ENCODE measurements around the gene ZNF808.
"Not testable (repeated sequence)": the region's sequence is repeated elsewhere in the genome, so short reads cannot be mapped to it uniquely, and the experiment has no call there.

Gene ZNF808

GRCh38 chr19:52592301-52592700, 64.8 kb downstream of the ZNF808 start:
- Histone ChIP-seq H3K9me3 (replicated peaks in 1 of 2; ENCODE audit: control insufficient read depth in 2 of 2, insufficient read depth in 1 of 2, low read depth in 1 of 2, low read length in 2 of 2) (peaks cover 4 to 33% of the 10 kb centered on the region in 2 donors), H2AK5ac (ENCODE audit: low read depth, low read length) (no peak overlapping the region), H3K27me3 (ENCODE audit: control insufficient read depth in 3 of 3, insufficient read depth in 3 of 3, low read depth in 1 of 3, low read length in 3 of 3) (no peaks in the 10 kb centered on the region), H4K91ac (ENCODE audit: low read depth, low read length, poor library complexity) (no peak overlapping the region), H3K14ac (ENCODE audit: low read length) (no peak overlapping the region), H3K4me2 (ENCODE audit: insufficient read depth, low read length, poor library complexity, severe bottlenecking) (no peak overlapping the region), H3K9ac (ENCODE audit: low read depth, low read length, poor library complexity) (no peak overlapping the region), H3K23ac (ENCODE audit: low read depth, low read length, poor library complexity) (no peak overlapping the region), H2AFZ (ENCODE audit: low read length) (no peak overlapping the region), H3K79me1 (ENCODE audit: low read depth, low read length) (peaks cover 1% of the 10 kb centered on the region), H3K18ac (ENCODE audit: low read length) (no peak overlapping the region), H3K4ac (ENCODE audit: low read length) (no peak overlapping the region), H2BK12ac (ENCODE audit: low read length) (no peak overlapping the region), H3K27ac (replicated peaks; ENCODE audit: low read length) (no peak overlapping the region), H4K8ac (ENCODE audit: low read depth, low read length) (no peak overlapping the region), H2BK120ac (ENCODE audit: low read depth, low read length) (no peak overlapping the region), H3K4me1 (ENCODE audit: control insufficient read depth in 2 of 2, insufficient read depth in 1 of 2, low read depth in 1 of 2, low read length in 2 of 2) (no peaks in the 10 kb centered on the region), H2BK5ac (ENCODE audit: low read length) (no peak overlapping the region), H2BK15ac (ENCODE audit: low read length) (no peak overlapping the region), H3K36me3 (replicated peaks in 1 of 2; ENCODE audit: control insufficient read depth in 2 of 2, insufficient read depth in 2 of 2, low read length in 2 of 2) (peaks cover 16 to 62% of the 10 kb centered on the region in 2 donors), H3K4me3 (ENCODE audit: low read length in 2 of 2) (no peak overlapping the region)
- DNase-seq (ENCODE audit: low spot score), result no peak
- WGBS, 2 donors (ENCODE audit: extremely low coverage in 2 of 2, insufficient read length in 2 of 2, insufficient replicate concordance in 1 of 2), result no CpG with 5 or more reads among the region's 3 CpGs

GRCh38 chr19:52593441-52593840, 66.0 kb downstream of the ZNF808 start:
- H3K18ac ChIP-seq (ENCODE audit: low read length); H3K27me3 ChIP-seq (ENCODE audit: control insufficient read depth in 3 of 3, insufficient read depth in 3 of 3, low read depth in 1 of 3, low read length in 3 of 3); H3K14ac ChIP-seq (ENCODE audit: low read length); H2BK5ac ChIP-seq (ENCODE audit: low read length); H3K4ac ChIP-seq (ENCODE audit: low read length); H3K4me2 ChIP-seq (ENCODE audit: insufficient read depth, low read length, poor library complexity, severe bottlenecking); H3K79me1 ChIP-seq (ENCODE audit: low read depth, low read length); H3K9ac ChIP-seq (ENCODE audit: low read depth, low read length, poor library complexity); H2AK5ac ChIP-seq (ENCODE audit: low read depth, low read length); H2BK12ac ChIP-seq (ENCODE audit: low read length); H4K91ac ChIP-seq (ENCODE audit: low read depth, low read length, poor library complexity); H2BK120ac ChIP-seq (ENCODE audit: low read depth, low read length); H3K27ac ChIP-seq (replicated peaks; ENCODE audit: low read length); DNase-seq (ENCODE audit: low spot score); H2BK15ac ChIP-seq (ENCODE audit: low read length); H3K23ac ChIP-seq (ENCODE audit: low read depth, low read length, poor library complexity); H2AFZ ChIP-seq (ENCODE audit: low read length); H3K4me3 ChIP-seq (ENCODE audit: low read length in 2 of 2); H4K8ac ChIP-seq (ENCODE audit: low read depth, low read length); H3K4me1 ChIP-seq (ENCODE audit: control insufficient read depth in 2 of 2, insufficient read depth in 1 of 2, low read depth in 1 of 2, low read length in 2 of 2): not testable (repeated sequence)
- peaks cover 16 to 61% of the 10 kb centered on the region in 2 donors for H3K36me3 ChIP-seq (replicated peaks in 1 of 2; ENCODE audit: control insufficient read depth in 2 of 2, insufficient read depth in 2 of 2, low read length in 2 of 2)
- H3K9me3 ChIP-seq (replicated peaks in 1 of 2; ENCODE audit: control insufficient read depth in 2 of 2, insufficient read depth in 1 of 2, low read depth in 1 of 2, low read length in 2 of 2), result peaks cover 7 to 35% of the 10 kb centered on the region in 2 donors
- no CpG with 5 or more reads among the region's 25 CpGs for WGBS, 2 donors (ENCODE audit: extremely low coverage in 2 of 2, insufficient read length in 2 of 2, insufficient replicate concordance in 1 of 2)

- H3K18ac ChIP-seq (ENCODE audit: low read length), result no peak overlapping the region
- H2AFZ ChIP-seq (ENCODE audit: low read length), result no peak overlapping the region
- no peaks in the 10 kb centered on the region for H3K27me3 ChIP-seq (ENCODE audit: control insufficient read depth in 3 of 3, insufficient read depth in 3 of 3, low read depth in 1 of 3, low read length in 3 of 3)
- no peak for DNase-seq (ENCODE audit: low spot score)
- no peak overlapping the region for H3K9ac ChIP-seq (ENCODE audit: low read depth, low read length, poor library complexity)
- no peak overlapping the region for H4K91ac ChIP-seq (ENCODE audit: low read depth, low read length, poor library complexity)
- no peak overlapping the region for H3K4ac ChIP-seq (ENCODE audit: low read length)
- no peaks in the 10 kb centered on the region for H3K79me1 ChIP-seq (ENCODE audit: low read depth, low read length)
- no peak overlapping the region for H3K27ac ChIP-seq (replicated peaks; ENCODE audit: low read length)
- H3K4me3 ChIP-seq (ENCODE audit: low read length in 2 of 2), result no peak overlapping the region
- WGBS, 2 donors (ENCODE audit: extremely low coverage in 2 of 2, insufficient read length in 2 of 2, insufficient replicate concordance in 1 of 2), result no CpG with 5 or more reads among the region's 3 CpGs
- H3K9me3 ChIP-seq (replicated peaks in 1 of 2; ENCODE audit: control insufficient read depth in 2 of 2, insufficient read depth in 1 of 2, low read depth in 1 of 2, low read length in 2 of 2), result peaks cover 7 to 39% of the 10 kb centered on the region in 2 donors
- no peak overlapping the region for H2BK120ac ChIP-seq (ENCODE audit: low read depth, low read length)
- H3K23ac ChIP-seq (ENCODE audit: low read depth, low read length, poor library complexity), result no peak overlapping the region
- no peak overlapping the region for H2BK5ac ChIP-seq (ENCODE audit: low read length)
- H3K36me3 ChIP-seq (replicated peaks in 1 of 2; ENCODE audit: control insufficient read depth in 2 of 2, insufficient read depth in 2 of 2, low read length in 2 of 2), result peaks cover 13 to 34% of the 10 kb centered on the region in 2 donors
- peaks cover 0 to 5% of the 10 kb centered on the region in 2 donors for H3K4me1 ChIP-seq (ENCODE audit: control insufficient read depth in 2 of 2, insufficient read depth in 1 of 2, low read depth in 1 of 2, low read length in 2 of 2)
- H3K4me2 ChIP-seq (ENCODE audit: insufficient read depth, low read length, poor library complexity, severe bottlenecking), result no peak overlapping the region
- H2AK5ac ChIP-seq (ENCODE audit: low read depth, low read length), result no peak overlapping the region
- no peak overlapping the region for H3K14ac ChIP-seq (ENCODE audit: low read length)
- H2BK12ac ChIP-seq (ENCODE audit: low read length), result no peak overlapping the region
- H2BK15ac ChIP-seq (ENCODE audit: low read length), result no peak overlapping the region
- H4K8ac ChIP-seq (ENCODE audit: low read depth, low read length), result no peak overlapping the region
Observed at GRCh38 chr19:52599241-52599640, 71.8 kb downstream of the ZNF808 start.

- no CpG with 5 or more reads among the region's 15 CpGs for WGBS, 2 donors (ENCODE audit: extremely low coverage in 2 of 2, insufficient read length in 2 of 2, insufficient replicate concordance in 1 of 2)
- Histone ChIP-seq H2AK5ac (ENCODE audit: low read depth, low read length) (no peak overlapping the region), H2BK120ac (ENCODE audit: low read depth, low read length) (no peak overlapping the region), H3K27me3 (ENCODE audit: control insufficient read depth in 3 of 3, insufficient read depth in 3 of 3, low read depth in 1 of 3, low read length in 3 of 3) (no peaks in the 10 kb centered on the region), H3K4ac (ENCODE audit: low read length) (no peak overlapping the region), H3K4me2 (ENCODE audit: insufficient read depth, low read length, poor library complexity, severe bottlenecking) (peak overlapping the region; percentile 86), H2AFZ (ENCODE audit: low read length) (peak overlapping the region; percentile 96), H3K9me3 (replicated peaks in 1 of 2; ENCODE audit: control insufficient read depth in 2 of 2, insufficient read depth in 1 of 2, low read depth in 1 of 2, low read length in 2 of 2) (peaks cover 10 to 40% of the 10 kb centered on the region in 2 donors), H3K18ac (ENCODE audit: low read length) (peak overlapping the region; percentile 83), H2BK5ac (ENCODE audit: low read length) (no peak overlapping the region), H4K8ac (ENCODE audit: low read depth, low read length) (no peak overlapping the region), H3K14ac (ENCODE audit: low read length) (no peak overlapping the region), H3K9ac (ENCODE audit: low read depth, low read length, poor library complexity) (peak overlapping the region; percentile 60), H2BK12ac (ENCODE audit: low read length) (no peak overlapping the region), H3K4me1 (ENCODE audit: control insufficient read depth in 2 of 2, insufficient read depth in 1 of 2, low read depth in 1 of 2, low read length in 2 of 2) (peaks cover 0 to 5% of the 10 kb centered on the region in 2 donors), H3K23ac (ENCODE audit: low read depth, low read length, poor library complexity) (no peak overlapping the region), H3K36me3 (replicated peaks in 1 of 2; ENCODE audit: control insufficient read depth in 2 of 2, insufficient read depth in 2 of 2, low read length in 2 of 2) (peaks cover 15 to 34% of the 10 kb centered on the region in 2 donors), H2BK15ac (ENCODE audit: low read length) (no peak overlapping the region), H3K27ac (replicated peaks; ENCODE audit: low read length) (peak overlapping the region; percentile 82), H3K79me1 (ENCODE audit: low read depth, low read length) (no peaks in the 10 kb centered on the region), H4K91ac (ENCODE audit: low read depth, low read length, poor library complexity) (no peak overlapping the region), H3K4me3 (ENCODE audit: low read length in 2 of 2) (peak overlapping the region; percentile 61 to 72)
- DNase-seq (ENCODE audit: low spot score), result no peak
Observed at GRCh38 chr19:52600639-52601024, 73.2 kb downstream of the ZNF808 start.

Data from neuronal stem cell (in vitro differentiated cells).